Endometrium (tissue), 2 donors: ENCODE data around the gene ZSWIM4.

ENCODE experiments used
- FAIRE-seq: peaks from 2 replicates; lab custom pipeline; 2012; peaks lifted over from hg19 to GRCh38; lab: Jason Lieb, UNC
- donor health status: control.
- donor health status: control.

ZSWIM4 gene

GRCh38 chr19:13875824-13876223, 80.6 kb downstream of the ZSWIM4 start:
- FAIRE-seq = no peak

DNA sequence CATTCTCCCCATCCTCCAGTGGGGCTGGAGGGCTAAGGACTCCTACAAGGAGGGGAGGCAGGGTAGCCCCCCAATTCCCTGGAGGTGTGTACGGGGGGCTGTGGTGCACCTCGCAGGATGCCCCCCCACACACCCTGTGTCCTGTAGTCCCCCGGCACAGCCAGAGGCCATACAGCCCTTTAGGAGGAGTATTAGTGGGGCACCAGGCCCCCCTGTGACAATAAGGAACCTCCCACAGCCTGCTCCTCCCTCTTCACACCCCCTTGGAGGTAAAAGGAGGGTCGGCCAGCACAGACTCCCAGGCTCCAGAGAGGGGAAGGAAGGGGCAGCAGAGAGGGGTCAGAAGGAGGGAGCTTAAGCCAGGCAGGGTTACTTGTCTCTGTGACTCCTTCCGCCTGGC, 81.6 kb downstream of the ZSWIM4 start, which contains the start of gene NANOS3:
TSS of gene NANOS3 (plus strand) at position 301 of the 400 bp plus-strand sequence. CDS start 115 bp downstream, outside the sequence.
- FAIRE-seq = no peak

DNA sequence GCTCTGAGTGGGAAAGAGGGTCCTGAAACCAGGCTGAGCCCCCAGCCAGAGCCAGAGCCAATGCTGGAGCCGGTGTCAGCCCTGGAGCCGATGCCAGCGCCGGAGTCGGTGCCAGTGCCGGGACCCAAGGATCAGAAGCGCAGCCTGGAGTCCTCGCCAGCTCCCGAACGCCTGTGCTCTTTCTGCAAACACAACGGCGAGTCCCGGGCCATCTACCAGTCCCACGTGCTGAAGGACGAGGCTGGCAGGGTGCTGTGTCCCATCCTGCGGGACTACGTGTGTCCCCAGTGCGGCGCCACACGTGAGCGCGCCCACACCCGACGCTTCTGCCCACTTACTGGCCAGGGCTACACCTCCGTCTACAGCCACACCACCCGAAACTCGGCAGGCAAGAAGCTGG, 82.1 kb downstream of the ZSWIM4 start:
- FAIRE-seq = no peak

DNA sequence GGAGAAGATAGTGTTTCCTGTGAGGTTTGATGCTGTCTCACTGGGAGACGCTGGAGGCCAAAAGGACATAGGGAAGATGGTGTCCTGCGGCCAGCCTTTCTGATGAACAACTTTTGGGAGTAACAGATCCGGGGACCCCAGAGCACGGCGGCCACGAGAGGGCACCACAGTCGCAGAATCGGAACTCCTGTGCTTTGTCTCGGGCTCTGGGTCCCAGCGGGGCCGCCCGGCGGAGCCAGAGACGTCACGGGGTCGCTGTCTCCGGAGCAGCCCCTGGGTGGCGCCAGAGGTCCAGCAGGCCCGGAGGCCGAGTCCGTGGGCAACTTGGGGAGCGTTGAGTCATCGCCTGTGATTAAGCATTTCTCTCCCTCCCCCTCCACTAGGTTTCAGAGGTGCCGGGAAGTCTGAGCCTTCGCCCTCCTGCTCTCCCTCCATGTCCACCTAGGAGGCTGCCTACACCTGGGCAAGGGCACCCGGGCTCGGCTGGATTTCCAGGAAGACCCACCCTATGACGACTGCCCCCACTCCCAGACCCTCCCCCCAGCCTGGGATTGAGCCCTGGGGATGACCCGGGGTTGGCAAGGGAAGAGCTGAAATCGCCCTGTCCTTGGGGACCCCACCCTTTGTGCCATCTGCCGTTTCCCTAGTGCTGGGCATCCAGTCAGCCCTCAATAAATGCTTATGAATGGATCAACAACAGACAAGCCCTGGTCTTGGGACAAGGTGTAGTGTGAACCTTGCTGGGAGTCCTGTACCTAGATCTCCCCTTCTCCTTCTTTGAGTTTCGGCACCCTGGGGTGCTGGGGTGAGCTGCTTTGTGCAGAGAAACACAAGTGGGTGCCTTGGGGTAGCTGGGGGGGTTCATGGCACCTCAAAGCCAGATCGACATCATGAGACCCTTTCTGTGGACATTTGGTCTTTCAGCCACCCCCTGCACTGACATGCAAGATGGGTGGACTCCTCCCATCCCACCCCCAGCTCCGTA, 85.1 kb downstream of the ZSWIM4 start:
- peak; percentile 87 for FAIRE-seq

DNA sequence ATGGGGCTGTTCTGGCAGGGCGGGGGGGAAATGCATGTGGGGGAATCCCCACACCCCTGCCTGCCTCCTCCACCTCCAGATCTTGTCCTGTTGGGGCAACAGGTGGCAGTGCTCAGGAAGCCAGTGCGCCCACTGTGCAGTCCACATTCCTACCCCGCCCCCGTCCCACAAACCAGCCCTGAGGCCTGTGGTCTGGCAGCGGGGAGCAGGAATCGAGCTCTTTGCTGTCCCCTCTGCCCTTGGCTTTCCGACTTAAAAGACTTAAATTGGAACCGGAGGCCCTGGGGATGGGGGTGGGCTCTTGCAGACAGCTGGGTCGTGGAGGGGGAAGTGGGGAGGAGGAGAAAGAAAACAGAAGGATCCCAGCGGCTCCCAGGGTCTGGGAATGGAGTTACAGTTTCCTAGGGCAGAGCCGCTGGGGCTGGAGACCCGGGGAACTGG, 86.0 kb downstream of the ZSWIM4 start:
- no peak for FAIRE-seq
